ENCODE data around the gene KANSL1.

GRCh38 chr17:45980855-45981254, 212.4 kb downstream of the KANSL1 start:
- TF ChIP-seq CTCF (IDR thresholded peaks at IDR 0.05; ENCODE audit: low read length), result no peak
- TF ChIP-seq EZH2 (optimal IDR thresholded peaks at IDR 0.05; ENCODE audit: low read depth, low read length), result no peak
- TF ChIP-seq EZH2phosphoT487 (IDR thresholded peaks at IDR 0.05; ENCODE audit: low read length), result no peak
